Hematopoietic multipotent progenitor cell treated with erythropoietin and hydrocortisone succinate and interleukin-3 and kit ligand, for 8 days (in vitro differentiated cells): ENCODE results near the gene CDKAL1.
A peak's percentile ranks its signal among the peaks of the same experiment; 100 is the strongest.

ENCODE experiments used
- DNase-seq: peaks from one replicate; pipeline ENCODE4 v3.0.0-alpha.2; 2015

The CDKAL1 gene

GRCh38 chr6:20850686-20851416 lies 316.6 kb downstream of the CDKAL1 start:
- no peak for DNase-seq

GRCh38 chr6:20851795-20852194 lies 317.5 kb downstream of the CDKAL1 start:
- DNase-seq = no peak

- no peak for DNase-seq
Observed at GRCh38 chr6:20853828-20854227, 319.6 kb downstream of the CDKAL1 start.

DNA sequence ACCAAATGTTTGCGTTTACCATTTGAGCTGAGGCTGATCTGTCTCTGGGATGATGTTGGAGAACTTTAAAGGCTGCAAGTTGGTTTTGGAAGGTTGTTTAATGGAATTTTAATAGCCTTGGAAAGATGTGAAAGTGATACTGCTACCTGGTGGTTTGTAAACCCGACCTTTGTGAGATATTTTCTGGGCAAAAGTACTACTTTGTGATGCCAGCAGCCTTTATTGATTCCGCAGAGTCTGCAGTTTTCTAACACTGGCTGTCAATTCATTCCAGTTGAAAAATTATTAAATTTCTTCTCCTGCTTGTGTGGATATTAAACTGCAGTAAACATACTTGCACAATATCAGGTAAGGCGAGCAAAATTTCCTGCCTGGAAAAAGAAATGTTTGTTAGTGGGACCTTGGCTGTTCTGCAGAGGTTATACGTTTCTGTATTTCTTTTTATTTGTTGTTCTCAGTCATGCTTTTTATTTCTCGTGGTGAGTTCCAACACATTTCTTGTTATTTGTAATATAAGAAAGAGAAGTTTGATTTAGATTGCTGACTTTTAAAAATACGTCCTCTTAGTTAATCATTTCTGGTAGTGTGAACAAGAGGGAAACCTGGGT lies 322.5 kb downstream of the CDKAL1 start:
- no peak for DNase-seq

- DNase-seq = no peak
Observed at GRCh38 chr6:20861481-20861880, 327.2 kb downstream of the CDKAL1 start.

GRCh38 chr6:20866036-20866435 lies 331.8 kb downstream of the CDKAL1 start:
- DNase-seq = no peak

GRCh38 chr6:20866935-20867703 lies 332.9 kb downstream of the CDKAL1 start:
- DNase-seq = no peak

- no peak for DNase-seq
Observed at GRCh38 chr6:20868397-20869096, 334.3 kb downstream of the CDKAL1 start.

- DNase-seq = no peak
Observed at GRCh38 chr6:20870021-20870420, 335.8 kb downstream of the CDKAL1 start.

GRCh38 chr6:20870493-20870892 lies 336.2 kb downstream of the CDKAL1 start:
- peak; percentile 67 for DNase-seq

- DNase-seq = no peak
Observed at GRCh38 chr6:20873425-20874190, 339.4 kb downstream of the CDKAL1 start.

GRCh38 chr6:20875369-20875963 lies 341.2 kb downstream of the CDKAL1 start:
- peak; percentile 18 for DNase-seq

DNA sequence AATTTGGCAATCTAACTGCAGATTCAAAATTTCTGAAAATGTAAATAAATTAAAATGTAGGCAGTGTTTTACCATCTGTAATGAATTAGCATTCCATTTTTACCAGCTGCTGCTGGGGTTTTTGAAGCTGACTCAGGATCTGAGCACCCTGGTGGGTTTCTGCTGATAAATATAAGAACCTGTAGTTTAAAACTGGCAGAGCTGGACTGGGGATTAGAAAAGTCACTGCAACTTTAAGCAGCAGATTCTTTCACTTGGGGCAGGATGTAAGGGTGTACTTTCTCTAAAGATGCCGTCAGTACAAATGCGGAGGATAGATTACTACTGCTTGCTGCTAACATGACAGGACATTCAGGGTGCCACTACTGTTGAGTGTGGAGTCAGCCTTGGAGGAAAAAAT lies 341.8 kb downstream of the CDKAL1 start:
- DNase-seq = no peak

DNA sequence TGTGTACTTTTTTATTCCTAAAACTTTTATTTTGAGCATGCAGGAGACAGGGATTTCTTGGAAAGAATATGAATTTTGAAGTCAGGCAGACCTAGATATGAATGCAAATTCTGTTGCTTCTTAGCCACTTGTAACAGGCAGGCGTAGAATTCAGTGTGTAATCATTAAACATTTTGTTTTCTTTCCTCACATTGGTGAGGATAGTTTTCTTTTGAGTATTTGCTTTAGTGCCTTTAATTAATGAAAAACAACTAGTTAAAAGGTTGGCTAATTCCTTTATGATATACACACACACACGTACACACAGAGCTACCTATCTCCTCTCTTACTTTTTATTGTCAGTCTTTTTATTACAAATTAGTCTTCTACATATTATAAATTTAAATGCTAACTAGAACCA lies 342.3 kb downstream of the CDKAL1 start:
- no peak for DNase-seq

DNA sequence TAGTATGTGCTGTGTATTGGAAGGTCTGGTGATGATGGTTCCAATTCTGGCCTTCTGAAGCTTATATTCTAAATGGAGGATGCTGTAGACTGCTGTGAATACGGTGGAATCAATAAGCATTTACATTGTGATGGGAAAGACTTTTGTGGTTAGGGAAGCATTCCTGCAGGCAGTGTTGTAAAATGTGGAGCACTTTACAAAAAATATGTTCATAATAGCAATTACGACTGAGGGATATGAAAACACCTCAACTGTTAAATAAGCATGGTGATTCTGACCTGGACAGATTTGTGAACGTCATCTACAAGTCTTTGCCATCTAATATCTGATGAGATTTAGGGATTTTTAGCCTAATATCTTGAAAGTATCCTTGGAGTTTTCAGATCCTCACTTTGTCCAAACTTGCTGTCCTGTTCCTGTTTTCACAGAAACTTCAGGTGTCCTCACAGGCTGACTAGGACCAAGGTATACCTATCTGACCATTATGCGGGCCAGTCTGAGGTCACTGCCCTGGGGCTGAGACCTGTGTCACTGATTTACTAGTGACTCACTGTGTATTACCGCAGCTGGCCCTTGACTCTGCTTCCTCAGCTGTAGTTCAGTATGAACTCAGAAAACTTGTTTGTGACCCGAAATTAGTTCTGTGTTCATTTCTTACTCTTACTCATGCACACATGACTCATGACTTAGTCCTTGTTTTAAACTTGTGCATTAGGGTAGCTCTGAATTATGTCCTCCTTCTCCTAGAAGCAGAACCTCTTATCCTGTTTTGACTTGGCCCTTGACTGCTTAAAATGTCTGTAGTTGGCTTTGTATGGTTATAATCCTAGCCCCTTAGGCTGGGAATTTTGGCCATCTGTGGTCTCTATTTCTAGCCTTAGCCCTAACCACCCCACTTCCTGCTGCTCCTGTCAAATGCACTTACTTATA lies 343.0 kb downstream of the CDKAL1 start:
- DNase-seq = no peak

GRCh38 chr6:20879121-20879520 lies 344.9 kb downstream of the CDKAL1 start:
- no peak for DNase-seq

GRCh38 chr6:20879526-20879925 lies 345.3 kb downstream of the CDKAL1 start:
- no peak for DNase-seq

GRCh38 chr6:20881365-20881764 lies 347.1 kb downstream of the CDKAL1 start:
- DNase-seq = no peak

- DNase-seq = no peak
Observed at GRCh38 chr6:20882014-20882413, 347.8 kb downstream of the CDKAL1 start.

DNA sequence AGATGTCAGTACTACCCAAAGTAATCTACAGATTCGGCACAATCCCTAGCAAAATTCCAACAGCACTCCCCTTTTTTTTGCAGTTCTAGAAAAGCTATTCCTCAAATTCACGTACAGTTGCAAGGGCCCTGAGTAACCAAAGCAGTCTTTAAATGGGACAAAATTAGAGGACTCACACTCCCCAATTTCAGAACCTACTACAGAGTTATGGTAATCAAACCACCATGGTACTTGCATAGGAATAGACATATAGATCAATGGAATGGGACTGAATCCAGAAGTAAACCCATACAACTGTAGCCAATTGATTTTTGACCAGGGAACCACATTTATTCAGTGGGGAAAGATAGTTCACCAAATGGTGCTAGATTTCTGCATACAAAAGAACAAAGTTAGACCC lies 350.8 kb downstream of the CDKAL1 start:
- DNase-seq = no peak

DNA sequence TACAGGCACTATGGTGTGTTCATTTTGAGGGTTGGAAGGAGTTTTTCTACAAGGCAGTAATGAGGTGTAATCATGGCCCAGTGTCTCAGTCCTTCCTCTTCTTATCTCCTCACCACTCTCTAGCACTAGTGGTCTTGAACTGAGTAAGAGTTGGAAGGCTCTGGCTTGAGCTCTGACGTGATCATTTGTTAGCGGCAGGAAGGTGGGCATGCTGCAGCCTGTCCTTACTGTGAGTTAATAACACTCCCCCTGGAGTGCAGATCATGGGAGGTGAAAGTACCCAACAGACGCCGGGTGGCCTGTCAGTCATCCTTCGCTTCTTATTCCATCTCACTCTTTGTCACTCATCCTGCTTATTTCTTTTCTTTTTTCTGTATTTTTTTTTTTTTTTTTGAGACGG lies 356.9 kb downstream of the CDKAL1 start:
- DNase-seq = no peak
